HG03558 (cell line): Measurements from ENCODE around the gene TRERF1.
A peak's percentile ranks its signal among the peaks of the same experiment; 100 is the strongest.
"Not testable (repeated sequence)": the region's sequence is repeated elsewhere in the genome, so short reads cannot be mapped to it uniquely, and the experiment has no call there.

ENCODE experiments used
- ATAC-seq: cut with Tn5 transposase; IDR thresholded peaks from one replicate; pipeline ENCODE4 v1.9.1; 2021; ENCODE audit warnings: moderate number of reproducible peaks; ENCODE audit not compliant: unreplicated experiment; ENCODE audit errors: extremely low read depth

TRERF1 gene

GRCh38 chr6:42345696-42346416 is 105.9 kb downstream of the TRERF1 start:
- ATAC-seq, result no peak

DNA sequence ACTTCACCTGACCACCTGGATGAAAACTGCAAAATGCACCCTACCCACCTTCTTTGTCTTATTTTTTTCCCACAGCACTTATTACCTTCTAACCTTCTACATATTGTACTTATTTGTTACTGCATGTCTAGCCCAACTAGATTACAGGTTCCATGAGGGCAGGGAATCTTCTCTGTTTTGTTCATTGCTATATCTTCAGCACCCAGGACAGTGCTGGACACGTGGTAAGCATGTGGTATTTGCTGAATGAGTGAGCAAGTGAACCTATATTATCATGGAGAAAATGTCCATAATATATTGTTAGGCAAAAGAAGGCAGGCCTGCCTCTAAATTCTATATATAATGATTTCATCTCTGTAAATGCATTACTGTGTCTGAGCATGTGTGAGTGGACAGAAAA is 107.0 kb downstream of the TRERF1 start:
- ATAC-seq, result no peak

DNA sequence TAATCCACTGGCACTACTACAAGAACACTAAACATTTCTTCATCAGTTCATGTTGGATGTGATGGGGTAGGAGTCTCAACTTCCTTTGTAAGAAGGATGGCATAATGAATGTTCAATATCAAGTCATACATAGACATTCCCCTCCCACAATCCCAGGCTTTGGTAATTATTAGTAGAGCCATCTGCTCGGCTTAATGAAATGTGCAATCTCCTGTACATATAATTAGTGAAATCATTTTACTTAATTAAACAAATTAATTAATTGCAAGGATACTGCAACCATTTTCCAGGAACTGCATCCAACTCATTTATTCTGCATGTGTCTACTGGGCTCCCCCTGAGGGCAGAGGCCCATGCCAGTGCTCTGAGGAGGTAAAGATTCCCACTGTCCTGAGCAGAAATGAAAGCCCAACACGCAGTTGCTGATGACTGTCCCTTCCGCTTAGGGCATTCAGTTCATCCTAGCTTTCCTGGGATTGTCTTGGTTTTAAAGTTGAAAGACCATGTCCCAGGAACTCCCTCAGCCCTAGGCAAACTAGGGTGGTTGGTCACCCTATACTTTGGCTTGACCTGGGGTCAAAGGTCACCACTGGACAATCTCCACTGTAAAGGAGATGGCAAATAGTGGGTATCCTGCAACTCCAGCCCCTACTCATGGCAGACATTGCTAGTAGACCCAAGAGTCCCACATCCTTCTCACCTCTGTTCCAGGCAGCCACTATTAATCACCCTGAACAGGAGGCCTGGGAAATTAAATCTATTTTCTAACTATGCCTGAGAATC is 109.8 kb downstream of the TRERF1 start:
- no peak for ATAC-seq

DNA sequence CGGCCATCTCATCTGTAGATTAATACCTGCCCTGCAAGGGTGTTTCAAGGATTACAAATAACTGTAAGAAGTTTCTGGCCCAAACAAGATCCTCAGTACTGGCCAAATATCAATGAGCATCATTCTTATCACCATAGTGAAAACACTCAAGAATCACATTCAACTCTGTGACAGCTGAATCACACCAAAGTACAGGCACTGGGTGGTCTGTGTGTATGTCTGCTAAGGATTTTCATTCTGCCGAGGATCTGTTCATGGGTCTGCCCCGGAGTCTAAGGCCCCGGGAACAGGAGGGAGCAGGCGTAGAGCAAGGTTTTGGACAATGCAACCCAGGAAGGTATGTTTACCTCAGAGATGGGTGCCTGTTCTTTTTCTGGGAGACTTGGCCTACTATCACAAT is 110.5 kb downstream of the TRERF1 start:
- ATAC-seq, result no peak

GRCh38 chr6:42340511-42340910 is 111.2 kb downstream of the TRERF1 start:
- no peak for ATAC-seq

DNA sequence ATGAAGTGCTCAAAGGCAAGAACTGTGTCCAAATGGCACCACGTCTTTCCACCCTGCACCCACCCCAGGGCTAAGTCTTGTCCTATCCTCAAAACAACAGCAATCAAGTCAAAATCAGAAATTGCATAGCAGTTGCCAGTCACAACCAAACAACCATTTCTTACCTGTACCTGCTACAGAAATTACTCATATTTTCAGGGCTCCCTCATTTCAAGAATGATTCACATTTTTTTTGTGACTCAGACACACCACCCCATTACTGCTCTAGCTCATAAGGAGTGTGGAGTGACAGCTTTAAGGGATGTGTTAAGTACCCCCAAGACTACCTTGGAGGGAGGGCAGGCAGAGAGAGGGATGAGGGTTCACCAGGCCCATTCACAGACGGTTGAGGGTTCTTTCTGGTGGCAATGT is 111.7 kb downstream of the TRERF1 start:
- ATAC-seq, result peak; percentile 57

DNA sequence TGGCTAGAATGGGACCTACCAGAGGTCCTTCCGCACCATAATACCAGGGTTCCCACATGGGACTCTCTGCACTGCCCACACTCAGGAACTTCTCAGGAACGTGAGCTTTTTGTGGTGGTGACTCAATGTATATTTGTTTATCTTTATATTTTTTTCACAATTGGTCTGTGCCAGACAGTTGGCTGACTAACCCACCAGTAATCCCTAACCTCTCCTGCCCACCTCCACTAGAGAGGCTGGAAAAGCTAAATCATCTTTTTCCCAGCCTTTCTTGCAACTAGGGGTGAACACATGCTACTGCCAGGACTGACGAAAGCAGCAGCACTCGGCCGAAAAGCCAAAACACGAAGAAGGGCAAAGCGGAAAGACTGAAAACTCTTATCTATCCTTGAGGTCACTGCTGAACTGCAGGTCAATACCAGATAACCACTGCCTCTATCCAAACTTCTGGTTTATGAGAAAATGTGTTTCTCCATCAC is 112.9 kb downstream of the TRERF1 start:
- ATAC-seq, result no peak

DNA sequence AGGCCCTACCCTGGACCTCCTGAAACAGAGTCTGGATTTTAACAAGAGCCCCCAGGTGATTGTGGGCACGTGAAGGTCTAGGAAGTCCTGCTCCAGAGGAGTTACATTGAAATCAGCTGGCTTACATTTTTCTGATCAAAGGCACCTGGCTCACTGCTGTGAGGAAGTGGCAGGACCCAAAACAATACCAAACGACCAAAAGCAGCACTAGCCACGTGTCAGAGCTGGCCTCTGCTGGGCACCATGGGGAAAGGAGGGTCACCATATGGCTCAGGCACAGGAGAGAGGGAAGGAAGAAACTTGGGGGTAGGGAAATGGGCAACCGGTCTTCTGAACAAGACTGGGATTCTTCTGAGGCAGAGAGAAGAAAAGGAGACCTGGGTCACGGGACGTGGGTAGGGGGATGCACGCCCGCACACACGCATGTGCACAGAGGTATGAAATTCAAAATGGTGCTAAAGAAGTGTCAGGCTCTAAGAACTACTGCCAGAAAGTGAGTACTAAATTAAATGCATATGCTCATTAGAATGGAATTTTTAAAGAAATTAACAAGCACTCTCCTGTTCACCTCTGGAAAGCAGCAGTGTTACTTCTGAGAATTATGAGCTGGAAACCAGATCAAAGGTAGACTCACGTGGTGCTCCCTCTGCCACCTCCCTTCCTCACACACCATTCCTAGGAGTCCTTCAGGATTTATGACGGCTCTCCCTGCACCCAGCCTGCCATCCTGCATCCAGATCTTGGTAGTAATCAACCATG is 113.6 kb downstream of the TRERF1 start:
- no peak for ATAC-seq

DNA sequence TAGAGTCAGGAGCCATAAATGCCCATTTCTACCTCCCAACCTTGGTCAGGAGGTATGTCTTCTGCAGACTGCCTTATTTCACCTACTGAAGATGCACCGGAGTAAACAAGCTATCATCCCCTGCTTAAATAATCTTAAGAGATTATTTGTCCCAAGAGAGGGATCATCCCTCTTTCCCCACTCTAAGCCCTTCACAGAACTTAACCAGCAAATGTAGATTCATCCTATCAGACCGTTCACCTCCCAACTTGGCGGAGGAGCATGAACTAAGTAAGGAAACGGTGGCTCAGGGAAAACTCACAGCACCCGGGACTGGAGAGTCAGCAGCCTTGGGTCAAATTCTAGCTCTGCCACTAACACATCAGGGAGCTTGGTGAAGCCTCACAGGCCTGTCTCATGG is 115.3 kb downstream of the TRERF1 start:
- ATAC-seq, result no peak

DNA sequence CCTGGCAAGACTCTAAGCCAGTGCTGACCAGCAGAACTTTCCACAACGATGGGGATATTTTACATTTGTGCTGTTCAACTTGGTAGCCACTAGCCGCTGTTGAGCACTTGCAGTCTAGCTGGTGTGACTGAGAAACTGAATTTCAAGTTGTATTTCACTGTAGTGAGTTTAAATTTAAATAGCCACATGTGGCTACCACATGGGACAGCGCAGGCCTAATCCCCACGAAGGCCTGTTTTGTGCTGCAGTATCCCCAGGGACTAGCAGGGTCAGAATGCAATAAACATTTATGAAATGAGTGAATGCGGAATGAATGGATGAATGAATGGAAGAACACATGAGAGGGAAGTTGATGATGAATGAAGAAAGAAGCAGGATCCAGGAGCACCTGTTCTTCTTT is 115.8 kb downstream of the TRERF1 start:
- ATAC-seq, result no peak

DNA sequence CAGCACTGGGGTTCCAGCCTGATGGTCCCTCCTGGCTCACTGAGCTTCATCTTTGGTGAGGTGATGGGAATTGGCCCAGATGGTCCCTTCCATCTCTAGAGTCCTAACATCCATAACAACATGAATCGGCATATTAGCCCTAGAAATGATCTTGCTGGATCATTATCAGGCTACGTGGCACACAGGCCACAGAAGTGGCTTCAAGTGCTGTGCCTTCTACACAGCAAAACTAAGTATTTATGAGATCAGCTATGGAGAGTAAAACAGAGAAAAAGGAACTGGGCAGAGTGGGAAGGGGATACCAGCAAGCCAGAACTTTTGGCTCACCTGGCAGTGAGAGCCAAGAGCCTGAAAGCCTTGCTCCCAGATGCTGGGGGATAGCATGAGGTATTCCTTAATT is 116.9 kb downstream of the TRERF1 start:
- no peak for ATAC-seq

- ATAC-seq, result no peak
Measured at GRCh38 chr6:42333612-42334011, 118.1 kb downstream of the TRERF1 start.

GRCh38 chr6:42332916-42333315 is 118.8 kb downstream of the TRERF1 start:
- no peak for ATAC-seq

GRCh38 chr6:42331019-42331418 is 120.7 kb downstream of the TRERF1 start:
- ATAC-seq, result no peak

DNA sequence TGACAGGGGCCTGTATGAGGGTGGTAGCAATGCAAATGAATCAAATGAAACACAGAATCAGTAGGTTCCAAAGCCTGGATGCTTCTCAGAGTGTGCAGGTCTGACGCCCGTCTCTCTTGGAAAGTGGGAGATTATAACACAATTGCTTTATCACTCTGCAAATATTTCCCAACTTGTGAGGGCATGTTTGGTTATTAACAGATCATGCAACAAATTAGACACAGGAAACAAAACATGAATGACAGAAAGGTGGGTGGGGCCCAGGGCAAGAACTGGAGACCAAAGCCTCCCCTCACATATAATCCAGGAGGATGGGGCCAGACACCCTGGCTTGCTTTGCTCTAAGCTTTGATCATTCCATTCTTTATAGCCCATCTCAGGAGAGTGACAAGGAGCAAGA is 125.5 kb downstream of the TRERF1 start:
- no peak for ATAC-seq

DNA sequence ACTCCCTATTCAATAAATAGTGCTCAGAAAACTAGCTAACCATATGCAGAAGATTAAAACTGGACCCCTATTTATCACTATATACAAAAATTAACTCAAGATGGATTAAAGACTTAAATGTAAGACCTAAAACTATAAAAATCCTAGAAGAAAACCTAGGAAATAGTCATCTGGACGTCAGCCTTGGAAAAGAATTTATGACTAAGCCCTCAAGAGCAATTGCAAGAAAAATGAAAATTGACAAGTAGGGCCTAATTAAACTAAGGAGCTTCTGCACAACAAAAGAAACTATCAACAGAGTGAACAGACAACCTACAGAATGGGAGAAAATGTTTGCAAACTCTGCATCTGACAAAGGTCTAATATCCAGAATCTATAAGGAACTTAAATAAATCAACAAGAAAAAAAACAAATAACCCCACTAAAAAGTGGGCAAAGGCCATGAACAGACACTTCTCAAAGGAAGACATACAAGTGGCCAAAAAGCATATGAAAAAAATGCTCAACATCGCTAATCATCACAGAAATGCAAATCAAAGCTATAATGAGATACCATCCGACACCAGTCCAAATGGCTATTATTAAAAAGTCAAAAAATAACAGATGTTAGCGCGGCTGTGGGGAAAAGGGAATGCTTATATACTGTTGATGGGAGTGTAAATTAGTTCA is 126.9 kb downstream of the TRERF1 start:
- not testable (repeated sequence) for ATAC-seq

- no peak for ATAC-seq
Measured at GRCh38 chr6:42322676-42323075, 129.1 kb downstream of the TRERF1 start.

DNA sequence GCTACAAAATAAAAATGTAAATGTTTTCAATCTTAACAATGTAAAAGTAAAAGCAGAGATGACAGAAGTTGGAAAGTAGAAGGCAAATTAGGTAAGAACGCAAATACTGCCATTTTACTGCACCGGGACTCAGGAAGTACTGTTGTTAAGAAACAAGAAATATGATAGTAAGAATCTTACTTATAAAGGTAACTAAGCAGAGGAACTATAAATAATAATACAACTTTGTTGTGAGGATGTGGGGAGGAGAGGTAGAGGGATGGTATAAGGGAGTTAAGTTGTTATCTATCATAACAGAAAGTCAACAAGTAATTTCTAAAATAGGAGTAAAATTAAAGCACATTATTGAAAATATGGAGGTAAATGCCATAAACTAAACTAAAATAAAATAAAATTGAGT is 129.8 kb downstream of the TRERF1 start:
- no peak for ATAC-seq

- no peak for ATAC-seq
Measured at GRCh38 chr6:42320762-42321161, 131.0 kb downstream of the TRERF1 start.

DNA sequence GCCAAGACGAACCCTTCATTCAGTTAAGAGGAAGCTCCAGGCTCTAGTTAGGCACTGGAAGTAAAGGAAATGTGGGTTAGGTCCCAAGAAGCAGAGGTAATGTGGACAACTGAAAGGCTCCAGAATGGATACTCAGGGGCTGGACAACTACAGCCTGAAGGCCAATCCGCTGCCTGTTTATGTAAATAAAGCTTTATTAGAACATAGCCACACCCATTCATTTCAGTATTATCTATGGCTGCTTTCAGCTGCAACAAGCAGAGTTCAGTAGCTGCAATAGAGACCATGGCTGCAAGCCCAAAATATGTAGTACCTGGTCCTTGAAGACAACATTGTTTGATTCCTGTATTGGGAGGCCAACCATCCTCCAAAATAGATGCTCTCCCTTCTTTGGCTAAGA is 133.2 kb downstream of the TRERF1 start:
- ATAC-seq, result no peak
